Neutrophil (primary cell): ENCODE results near the gene ZNHIT6.

Experiments used
- H3K27ac ChIP-seq: fragments of 200-600 bp; sonication (generic); 2 replicates; pipeline ENCODE4 v1.5.1; 2016; ENCODE audit warnings: mild to moderate bottlenecking, moderate library complexity
- H3K27me3 ChIP-seq: fragments of 200-600 bp; sonication (generic); 2 replicates; pipeline ENCODE4 v1.6.0; 2016; ENCODE audit warnings: mild to moderate bottlenecking
- H3K36me3 ChIP-seq: fragments of 200-600 bp; sonication (generic); 2 replicates; pipeline ENCODE4 v1.5.1; 2017
- H3K4me1 ChIP-seq, 2 experiments: fragments of 200-600 bp in 1 of 2; sonication (generic) in 1 of 2; 1 replicate in 1 of 2; 2 replicates in 1 of 2; pipeline versions ENCODE4 v1.5.1 to v1.6.1; 2013 to 2016; ENCODE audit warnings: low read depth in 1 of 2, low read length in 1 of 2, mild to moderate bottlenecking in 1 of 2, moderate library complexity in 1 of 2; ENCODE audit not compliant: control insufficient read depth in 1 of 2, insufficient read depth in 1 of 2
- H3K4me3 ChIP-seq, 2 experiments: fragments of 200-600 bp in 1 of 2; sonication (generic) in 1 of 2; 1 replicate in 1 of 2; 2 replicates in 1 of 2; pipeline ENCODE4 v1.5.1; 2013 to 2016; ENCODE audit warnings: low read depth in 1 of 2, low read length in 1 of 2, mild to moderate bottlenecking in 1 of 2, moderate library complexity in 1 of 2
- H3K9me3 ChIP-seq: fragments of 200-600 bp; sonication (generic); 2 replicates; pipeline ENCODE4 v1.5.1; 2016
- TF ChIP-seq, protein P1 (sequence below): fragments of 200-600 bp; sonication (generic); IDR thresholded peaks from 2 replicates; pipeline ENCODE4 v1.5.1; 2016; ENCODE audit warnings: antibody characterized with exemption

ZNHIT6 gene

DNA sequence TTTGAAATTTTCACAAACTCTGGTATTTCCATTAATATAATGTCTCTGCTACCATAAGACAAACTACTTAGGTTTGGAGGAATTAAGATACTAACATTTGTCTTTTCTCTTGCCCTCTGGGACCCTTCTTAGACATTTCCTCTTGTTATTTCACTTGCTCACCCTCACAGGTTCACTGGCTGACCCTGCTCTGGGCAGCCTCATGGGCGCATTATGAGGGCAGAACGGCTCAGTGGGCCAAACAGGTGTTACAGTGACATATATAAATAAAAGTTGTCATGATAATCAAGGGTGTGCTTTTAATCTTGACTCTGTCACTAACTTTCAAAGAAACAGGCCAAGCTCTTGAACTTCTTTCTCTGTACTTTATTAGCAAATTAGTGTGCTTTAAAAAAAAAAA lies 46.5 kb downstream of the ZNHIT6 start:
- Histone ChIP-seq H3K4me3 (no peak overlapping the region), H3K9me3 (no peaks in the 10 kb centered on the region), H3K27me3 (no peaks in the 10 kb centered on the region), H3K27ac (no peak overlapping the region), H3K36me3 (no peaks in the 10 kb centered on the region), H3K4me1 (no peaks in the 10 kb centered on the region)
- TF ChIP-seq, protein P1, sequence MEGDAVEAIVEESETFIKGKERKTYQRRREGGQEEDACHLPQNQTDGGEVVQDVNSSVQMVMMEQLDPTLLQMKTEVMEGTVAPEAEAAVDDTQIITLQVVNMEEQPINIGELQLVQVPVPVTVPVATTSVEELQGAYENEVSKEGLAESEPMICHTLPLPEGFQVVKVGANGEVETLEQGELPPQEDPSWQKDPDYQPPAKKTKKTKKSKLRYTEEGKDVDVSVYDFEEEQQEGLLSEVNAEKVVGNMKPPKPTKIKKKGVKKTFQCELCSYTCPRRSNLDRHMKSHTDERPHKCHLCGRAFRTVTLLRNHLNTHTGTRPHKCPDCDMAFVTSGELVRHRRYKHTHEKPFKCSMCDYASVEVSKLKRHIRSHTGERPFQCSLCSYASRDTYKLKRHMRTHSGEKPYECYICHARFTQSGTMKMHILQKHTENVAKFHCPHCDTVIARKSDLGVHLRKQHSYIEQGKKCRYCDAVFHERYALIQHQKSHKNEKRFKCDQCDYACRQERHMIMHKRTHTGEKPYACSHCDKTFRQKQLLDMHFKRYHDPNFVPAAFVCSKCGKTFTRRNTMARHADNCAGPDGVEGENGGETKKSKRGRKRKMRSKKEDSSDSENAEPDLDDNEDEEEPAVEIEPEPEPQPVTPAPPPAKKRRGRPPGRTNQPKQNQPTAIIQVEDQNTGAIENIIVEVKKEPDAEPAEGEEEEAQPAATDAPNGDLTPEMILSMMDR = no peak

DNA sequence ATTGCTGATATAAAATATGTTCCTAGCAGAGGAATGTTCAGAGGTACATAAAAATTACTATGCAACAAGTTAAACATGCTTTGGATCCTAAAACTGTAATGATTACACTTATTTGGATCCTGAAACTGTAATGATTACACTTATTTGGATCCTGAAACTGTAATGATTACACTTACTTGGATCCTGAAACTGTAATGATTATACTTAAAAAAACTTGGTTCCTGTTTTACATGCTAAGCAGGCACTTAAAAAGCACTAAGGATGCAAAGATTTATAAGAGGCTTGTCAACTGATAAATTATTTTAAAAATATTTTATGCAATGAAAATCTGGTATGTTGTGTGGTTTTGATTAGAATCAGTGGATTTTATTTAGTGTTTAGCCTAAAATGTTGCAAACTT lies 47.7 kb downstream of the ZNHIT6 start:
- TF ChIP-seq, protein P1 = no peak
- H3K36me3 ChIP-seq = no peaks in the 10 kb centered on the region

DNA sequence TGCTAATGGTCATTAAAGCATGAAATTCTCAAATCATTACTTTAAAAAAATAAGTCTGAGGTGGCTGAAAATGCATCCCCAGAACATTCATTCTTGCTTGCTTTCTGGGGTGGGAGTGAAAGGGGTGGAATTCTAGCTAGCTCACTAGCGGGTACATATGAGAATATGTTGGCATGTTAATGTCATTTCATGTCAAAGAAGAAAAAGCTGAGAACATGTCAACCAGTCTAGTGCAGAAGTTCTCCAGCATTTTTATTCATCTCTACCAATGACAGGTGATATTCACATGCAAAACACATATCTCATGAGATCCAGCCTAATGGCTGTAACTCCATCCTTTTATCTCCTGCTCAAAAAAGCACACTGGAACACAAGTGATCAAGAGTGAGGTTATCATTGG lies 49.1 kb downstream of the ZNHIT6 start:
- no peak overlapping the region for H3K4me3 ChIP-seq
- no peaks in the 10 kb centered on the region for H3K9me3 ChIP-seq
- TF ChIP-seq, protein P1 = no peak
- H3K36me3 ChIP-seq = no peaks in the 10 kb centered on the region
- no peaks in the 10 kb centered on the region for H3K4me1 ChIP-seq
- H3K27me3 ChIP-seq = no peaks in the 10 kb centered on the region
- no peak overlapping the region for H3K27ac ChIP-seq

More for the DNA sequence above, 47.7 kb downstream of the ZNHIT6 start:
- Histone ChIP-seq H3K27me3 (no peaks in the 10 kb centered on the region), H3K4me1 (no peaks in the 10 kb centered on the region), H3K27ac (no peak overlapping the region), H3K4me3 (no peak overlapping the region), H3K9me3 (no peaks in the 10 kb centered on the region)

DNA sequence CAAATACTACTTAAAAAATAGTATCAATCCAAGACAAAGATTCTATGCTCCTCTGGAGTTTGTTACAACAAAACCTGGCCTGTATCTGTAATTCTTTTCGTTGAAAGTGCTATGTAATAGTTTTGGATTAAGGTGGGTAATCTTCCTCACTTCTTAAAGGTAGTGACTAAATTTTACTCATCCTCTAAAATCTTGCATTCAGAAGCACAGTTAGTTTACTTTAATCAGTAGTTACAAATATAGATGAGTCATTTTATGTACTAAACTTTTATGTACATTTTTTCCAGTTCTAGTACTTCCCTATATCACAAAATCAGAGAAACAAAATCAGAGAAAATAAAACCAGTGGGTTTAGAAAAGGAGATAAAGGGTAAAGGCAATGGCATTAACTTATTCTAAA lies 51.3 kb downstream of the ZNHIT6 start:
- Histone ChIP-seq H3K4me1 (no peaks in the 10 kb centered on the region), H3K27me3 (no peaks in the 10 kb centered on the region), H3K9me3 (no peaks in the 10 kb centered on the region), H3K36me3 (no peaks in the 10 kb centered on the region), H3K27ac (no peak overlapping the region), H3K4me3 (no peak overlapping the region)
- TF ChIP-seq, protein P1 = no peak

DNA sequence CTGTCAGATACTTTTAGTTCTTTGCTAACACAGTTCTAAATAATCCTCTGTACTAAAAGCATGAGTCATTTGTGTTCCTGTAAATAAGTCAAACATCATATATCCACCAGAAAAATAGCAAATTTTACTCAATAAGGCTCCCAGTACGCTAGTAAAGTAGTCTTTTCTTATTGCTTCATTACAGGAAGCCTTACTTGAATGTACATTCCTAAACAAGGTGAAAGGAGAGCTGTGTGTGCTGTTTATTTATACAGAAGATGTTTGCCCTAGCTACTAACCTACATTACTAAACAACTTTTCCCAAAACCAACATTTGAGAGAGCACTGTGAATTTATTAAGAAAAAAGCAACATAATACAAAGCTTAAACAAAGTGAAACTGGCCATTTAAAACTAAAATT lies 52.0 kb downstream of the ZNHIT6 start:
- Histone ChIP-seq H3K4me1 (no peaks in the 10 kb centered on the region), H3K27me3 (no peaks in the 10 kb centered on the region), H3K27ac (no peak overlapping the region), H3K4me3 (no peak overlapping the region), H3K9me3 (no peaks in the 10 kb centered on the region), H3K36me3 (no peaks in the 10 kb centered on the region)
- TF ChIP-seq, protein P1 = no peak

DNA sequence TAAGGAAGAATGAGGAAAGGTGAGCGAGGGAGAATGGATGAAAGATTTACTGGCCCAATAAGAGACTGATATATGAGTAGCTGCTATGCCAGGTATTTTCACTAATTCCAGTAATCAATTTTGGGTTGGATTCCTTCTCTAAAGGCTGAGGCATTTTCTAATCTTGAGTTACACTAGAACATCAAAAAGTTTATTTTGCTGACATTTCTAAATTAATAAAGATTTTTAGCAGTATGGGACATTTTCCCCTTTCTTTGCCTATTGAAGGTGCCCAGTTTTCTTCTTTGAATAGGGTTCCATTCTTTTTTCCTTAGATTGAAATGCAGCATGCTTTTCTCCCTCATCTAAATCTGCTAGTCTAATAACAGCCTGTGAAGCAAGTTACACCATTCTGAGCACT lies 52.9 kb downstream of the ZNHIT6 start:
- Histone ChIP-seq H3K9me3 (no peaks in the 10 kb centered on the region), H3K4me1 (no peaks in the 10 kb centered on the region), H3K36me3 (no peaks in the 10 kb centered on the region), H3K27me3 (no peaks in the 10 kb centered on the region), H3K4me3 (no peak overlapping the region), H3K27ac (no peak overlapping the region)
- TF ChIP-seq, protein P1 = no peak
